ENCODE results near the gene GMDS.

Gene GMDS

DNA sequence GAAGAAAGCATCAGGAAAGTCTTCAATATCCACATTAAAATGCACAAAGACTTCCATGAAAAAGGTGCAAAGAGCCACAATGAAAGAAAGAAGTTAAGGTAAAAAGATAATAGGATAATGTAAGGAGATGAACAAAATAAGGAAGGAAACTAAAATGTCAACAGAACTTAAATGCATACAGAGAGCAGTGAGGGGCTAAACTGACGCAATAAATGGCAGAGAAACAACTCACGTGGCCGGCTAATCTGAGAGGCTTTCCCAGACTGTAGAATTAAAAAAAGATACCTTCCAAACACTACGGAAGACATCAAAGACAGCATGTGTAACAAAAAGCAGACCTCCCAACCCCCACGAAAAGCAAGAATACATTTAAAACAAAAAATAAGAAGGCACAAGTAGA, 73.7 kb downstream of the GMDS start:
- CTCF ChIA-PET, result no interaction called here
- DNase-seq, result no peak
- Histone ChIP-seq H3K4me3 (ENCODE audit: control insufficient read depth in 1 of 7, extremely low read depth in 1 of 7, insufficient read depth in 4 of 7, low read depth in 2 of 7, low read length in 6 of 7) (no peak overlapping the region), H3K9me3 (ENCODE audit: control extremely low read depth in 1 of 5, control insufficient read depth in 4 of 5, insufficient read depth in 2 of 5, low read depth in 1 of 5, low read length in 4 of 5) (no peaks in the 10 kb centered on the region), H3K27ac (ENCODE audit: insufficient read depth in 1 of 2, low read depth in 1 of 2, low read length in 2 of 2, poor library complexity in 1 of 2, severe bottlenecking in 2 of 2) (no peak overlapping the region), H3K27me3 (replicated peaks in 2 of 5; ENCODE audit: control insufficient read depth in 4 of 5, insufficient read depth in 5 of 5, low read length in 4 of 5) (no peaks in the 10 kb centered on the region), H3K36me3 (ENCODE audit: control insufficient read depth in 4 of 4, insufficient read depth in 4 of 4, low read length in 3 of 4) (no peaks in the 10 kb centered on the region), H3K4me1 (ENCODE audit: control extremely low read depth in 1 of 4, control insufficient read depth in 4 of 4, insufficient read depth in 4 of 4, low read length in 3 of 4) (peaks cover 0 to 45% (median 22%) of the 10 kb centered on the region in 4 experiments)
- POLR2A ChIA-PET, result no interaction called here
- 23% methylated on average over 4 of the region's 5 CpGs for WGBS (ENCODE audit: insufficient coverage)

DNA sequence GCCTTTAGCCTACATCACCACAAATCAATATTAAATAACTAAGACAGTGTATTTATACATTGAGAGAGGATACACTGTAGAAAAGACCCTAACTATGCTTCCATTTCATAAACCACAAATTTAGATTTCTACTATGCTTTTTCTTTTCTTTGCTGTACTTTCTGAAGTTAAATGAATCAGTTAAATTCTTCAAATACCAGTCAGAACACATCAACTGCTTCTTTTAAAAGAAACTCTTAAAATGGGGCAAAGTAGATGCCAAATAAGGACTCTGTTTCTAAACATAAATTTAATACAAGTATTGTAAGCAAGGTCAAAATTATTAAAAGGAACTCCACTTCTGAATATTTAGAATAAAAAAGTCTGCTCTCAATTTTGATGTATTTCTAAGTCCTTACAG, 76.9 kb downstream of the GMDS start:
- CTCF ChIA-PET, result no interaction called here
- Histone ChIP-seq H3K27ac (ENCODE audit: insufficient read depth in 1 of 2, low read depth in 1 of 2, low read length in 2 of 2, poor library complexity in 1 of 2, severe bottlenecking in 2 of 2) (no peak overlapping the region), H3K4me3 (ENCODE audit: control insufficient read depth in 1 of 7, extremely low read depth in 1 of 7, insufficient read depth in 4 of 7, low read depth in 2 of 7, low read length in 6 of 7) (no peak overlapping the region), H3K36me3 (ENCODE audit: control insufficient read depth in 4 of 4, insufficient read depth in 4 of 4, low read length in 3 of 4) (peaks cover 0 to 4% (median 0%) of the 10 kb centered on the region in 4 experiments), H3K4me1 (ENCODE audit: control extremely low read depth in 1 of 4, control insufficient read depth in 4 of 4, insufficient read depth in 4 of 4, low read length in 3 of 4) (peaks cover 0 to 20% (median 9%) of the 10 kb centered on the region in 4 experiments), H3K27me3 (replicated peaks in 2 of 5; ENCODE audit: control insufficient read depth in 4 of 5, insufficient read depth in 5 of 5, low read length in 4 of 5) (no peaks in the 10 kb centered on the region), H3K9me3 (ENCODE audit: control extremely low read depth in 1 of 5, control insufficient read depth in 4 of 5, insufficient read depth in 2 of 5, low read depth in 1 of 5, low read length in 4 of 5) (peaks cover 2 to 16% (median 6%) of the 10 kb centered on the region in 5 experiments)
- POLR2A ChIA-PET, result no interaction called here
- no peak for DNase-seq

- H3K9me3 ChIP-seq (ENCODE audit: control extremely low read depth in 1 of 5, control insufficient read depth in 4 of 5, insufficient read depth in 2 of 5, low read depth in 1 of 5, low read length in 4 of 5), result peaks cover 2 to 16% (median 6%) of the 10 kb centered on the region in 5 experiments
- no peak overlapping the region for H3K27ac ChIP-seq (ENCODE audit: insufficient read depth in 1 of 2, low read depth in 1 of 2, low read length in 2 of 2, poor library complexity in 1 of 2, severe bottlenecking in 2 of 2)
- peaks cover 0 to 4% (median 0%) of the 10 kb centered on the region in 4 experiments for H3K36me3 ChIP-seq (ENCODE audit: control insufficient read depth in 4 of 4, insufficient read depth in 4 of 4, low read length in 3 of 4)
- H3K4me1 ChIP-seq (ENCODE audit: control extremely low read depth in 1 of 4, control insufficient read depth in 4 of 4, insufficient read depth in 4 of 4, low read length in 3 of 4), result peaks cover 0 to 21% (median 16%) of the 10 kb centered on the region in 4 experiments
- ChIA-PET CTCF (no interaction called here), POLR2A (no interaction called here)
- DNase-seq, result no peak
- H3K4me3 ChIP-seq (ENCODE audit: control insufficient read depth in 1 of 7, extremely low read depth in 1 of 7, insufficient read depth in 4 of 7, low read depth in 2 of 7, low read length in 6 of 7), result no peak overlapping the region
- WGBS (ENCODE audit: insufficient coverage), result 100% methylated on average over 1 of the region's 1 CpG
- H3K27me3 ChIP-seq (replicated peaks in 2 of 5; ENCODE audit: control insufficient read depth in 4 of 5, insufficient read depth in 5 of 5, low read length in 4 of 5), result no peaks in the 10 kb centered on the region
Observed at GRCh38 chr6:2166717-2167116, 78.7 kb downstream of the GMDS start.

GRCh38 chr6:2165286-2165685, 80.1 kb downstream of the GMDS start:
- 100% methylated on average over 1 of the region's 1 CpG for WGBS (ENCODE audit: insufficient coverage)
- peaks cover 0 to 4% (median 0%) of the 10 kb centered on the region in 4 experiments for H3K36me3 ChIP-seq (ENCODE audit: control insufficient read depth in 4 of 4, insufficient read depth in 4 of 4, low read length in 3 of 4)
- DNase-seq, result no peak
- no peak overlapping the region for H3K4me3 ChIP-seq (ENCODE audit: control insufficient read depth in 1 of 7, extremely low read depth in 1 of 7, insufficient read depth in 4 of 7, low read depth in 2 of 7, low read length in 6 of 7)
- peaks cover 2 to 16% (median 6%) of the 10 kb centered on the region in 5 experiments for H3K9me3 ChIP-seq (ENCODE audit: control extremely low read depth in 1 of 5, control insufficient read depth in 4 of 5, insufficient read depth in 2 of 5, low read depth in 1 of 5, low read length in 4 of 5)
- ChIA-PET POLR2A (no interaction called here), CTCF (interaction anchor here (0.7 to 1.1 kb wide), 4 partner anchors 24 to 61 kb away, joined by 3 read pairs; no protein-coding TSS in a partner anchor)
- no peak overlapping the region for H3K27ac ChIP-seq (ENCODE audit: insufficient read depth in 1 of 2, low read depth in 1 of 2, low read length in 2 of 2, poor library complexity in 1 of 2, severe bottlenecking in 2 of 2)
- H3K4me1 ChIP-seq (ENCODE audit: control extremely low read depth in 1 of 4, control insufficient read depth in 4 of 4, insufficient read depth in 4 of 4, low read length in 3 of 4), result peaks cover 0 to 21% (median 18%) of the 10 kb centered on the region in 4 experiments
- no peaks in the 10 kb centered on the region for H3K27me3 ChIP-seq (replicated peaks in 2 of 5; ENCODE audit: control insufficient read depth in 4 of 5, insufficient read depth in 5 of 5, low read length in 4 of 5)

GRCh38 chr6:2164481-2164880, 80.9 kb downstream of the GMDS start:
- H3K27me3 ChIP-seq (replicated peaks in 2 of 5; ENCODE audit: control insufficient read depth in 4 of 5, insufficient read depth in 5 of 5, low read length in 4 of 5), result no peaks in the 10 kb centered on the region
- H3K27ac ChIP-seq (ENCODE audit: insufficient read depth in 1 of 2, low read depth in 1 of 2, low read length in 2 of 2, poor library complexity in 1 of 2, severe bottlenecking in 2 of 2), result no peak overlapping the region
- ChIA-PET POLR2A (no interaction called here), CTCF (interaction anchor here (0.7 kb wide), 1 partner anchor 30 kb away, joined by 3 read pairs; no protein-coding TSS in a partner anchor)
- 100% methylated on average over 2 of the region's 2 CpGs for WGBS (ENCODE audit: insufficient coverage)
- H3K4me3 ChIP-seq (ENCODE audit: control insufficient read depth in 1 of 7, extremely low read depth in 1 of 7, insufficient read depth in 4 of 7, low read depth in 2 of 7, low read length in 6 of 7), result no peak overlapping the region
- peaks cover 0 to 21% (median 18%) of the 10 kb centered on the region in 4 experiments for H3K4me1 ChIP-seq (ENCODE audit: control extremely low read depth in 1 of 4, control insufficient read depth in 4 of 4, insufficient read depth in 4 of 4, low read length in 3 of 4)
- DNase-seq, result no peak
- H3K9me3 ChIP-seq (ENCODE audit: control extremely low read depth in 1 of 5, control insufficient read depth in 4 of 5, insufficient read depth in 2 of 5, low read depth in 1 of 5, low read length in 4 of 5), result peaks cover 2 to 16% (median 6%) of the 10 kb centered on the region in 5 experiments
- H3K36me3 ChIP-seq (ENCODE audit: control insufficient read depth in 4 of 4, insufficient read depth in 4 of 4, low read length in 3 of 4), result peaks cover 0 to 4% (median 0%) of the 10 kb centered on the region in 4 experiments

- H3K9me3 ChIP-seq (ENCODE audit: control extremely low read depth in 1 of 5, control insufficient read depth in 4 of 5, insufficient read depth in 2 of 5, low read depth in 1 of 5, low read length in 4 of 5), result peaks cover 2 to 16% (median 6%) of the 10 kb centered on the region in 5 experiments
- peak overlapping the region in 1 of 2 experiments; percentile 25 for H3K27ac ChIP-seq (ENCODE audit: insufficient read depth in 1 of 2, low read depth in 1 of 2, low read length in 2 of 2, poor library complexity in 1 of 2, severe bottlenecking in 2 of 2)
- WGBS (ENCODE audit: insufficient coverage), result 83% methylated on average over 1 of the region's 1 CpG
- H3K4me1 ChIP-seq (ENCODE audit: control extremely low read depth in 1 of 4, control insufficient read depth in 4 of 4, insufficient read depth in 4 of 4, low read length in 3 of 4), result peaks cover 0 to 27% (median 18%) of the 10 kb centered on the region in 4 experiments
- peak in 1 of 3 donors; percentile 27 for DNase-seq
- peaks cover 0 to 4% (median 0%) of the 10 kb centered on the region in 4 experiments for H3K36me3 ChIP-seq (ENCODE audit: control insufficient read depth in 4 of 4, insufficient read depth in 4 of 4, low read length in 3 of 4)
- ChIA-PET CTCF (interaction anchor here (1.8 kb wide), 1 partner anchor 13 kb away, joined by 7 read pairs; no protein-coding TSS in a partner anchor), POLR2A (interaction anchor here (0.6 kb wide), 2 partner anchors 36 to 446 kb away, joined by 3 read pairs; no protein-coding TSS in a partner anchor)
- no peaks in the 10 kb centered on the region for H3K27me3 ChIP-seq (replicated peaks in 2 of 5; ENCODE audit: control insufficient read depth in 4 of 5, insufficient read depth in 5 of 5, low read length in 4 of 5)
- H3K4me3 ChIP-seq (ENCODE audit: control insufficient read depth in 1 of 7, extremely low read depth in 1 of 7, insufficient read depth in 4 of 7, low read depth in 2 of 7, low read length in 6 of 7), result peak overlapping the region in 1 of 7 experiments; percentile 41
Observed at GRCh38 chr6:2162079-2162445, 83.3 kb downstream of the GMDS start.

GRCh38 chr6:2158596-2159271, 86.7 kb downstream of the GMDS start:
- Histone ChIP-seq H3K36me3 (ENCODE audit: control insufficient read depth in 4 of 4, insufficient read depth in 4 of 4, low read length in 3 of 4) (no peaks in the 10 kb centered on the region), H3K4me3 (ENCODE audit: control insufficient read depth in 1 of 7, extremely low read depth in 1 of 7, insufficient read depth in 4 of 7, low read depth in 2 of 7, low read length in 6 of 7) (no peak overlapping the region), H3K9me3 (ENCODE audit: control extremely low read depth in 1 of 5, control insufficient read depth in 4 of 5, insufficient read depth in 2 of 5, low read depth in 1 of 5, low read length in 4 of 5) (no peaks in the 10 kb centered on the region), H3K27ac (ENCODE audit: insufficient read depth in 1 of 2, low read depth in 1 of 2, low read length in 2 of 2, poor library complexity in 1 of 2, severe bottlenecking in 2 of 2) (no peak overlapping the region), H3K4me1 (ENCODE audit: control extremely low read depth in 1 of 4, control insufficient read depth in 4 of 4, insufficient read depth in 4 of 4, low read length in 3 of 4) (peaks cover 4 to 37% (median 24%) of the 10 kb centered on the region in 4 experiments), H3K27me3 (replicated peaks in 2 of 5; ENCODE audit: control insufficient read depth in 4 of 5, insufficient read depth in 5 of 5, low read length in 4 of 5) (no peaks in the 10 kb centered on the region)
- ChIA-PET POLR2A (interaction anchor here (0.5 kb wide), 1 partner anchor 37 kb away, joined by 10 read pairs; no protein-coding TSS in a partner anchor), CTCF (no interaction called here)
- 95% methylated on average over 7 of the region's 12 CpGs for WGBS (ENCODE audit: insufficient coverage)
- peak in 1 of 3 donors; percentile 32 for DNase-seq

Data from common myeloid progenitor, CD34-positive (primary cell).